ENCODE results near the gene EIF3I. TPM values are rescaled to one million over a fixed set of nuclear protein-coding genes. Genes with fewer than 3 reads are reported as not detected.
A peak's percentile ranks its signal among the peaks of the same experiment; 100 is the strongest.

Gene EIF3I
- total and polyA plus RNA-seq, 2 of the 13 experiments (the other 11 are each of a cell fraction or from before 2014, with no cell fraction given), result 210 to 223 TPM

DNA sequence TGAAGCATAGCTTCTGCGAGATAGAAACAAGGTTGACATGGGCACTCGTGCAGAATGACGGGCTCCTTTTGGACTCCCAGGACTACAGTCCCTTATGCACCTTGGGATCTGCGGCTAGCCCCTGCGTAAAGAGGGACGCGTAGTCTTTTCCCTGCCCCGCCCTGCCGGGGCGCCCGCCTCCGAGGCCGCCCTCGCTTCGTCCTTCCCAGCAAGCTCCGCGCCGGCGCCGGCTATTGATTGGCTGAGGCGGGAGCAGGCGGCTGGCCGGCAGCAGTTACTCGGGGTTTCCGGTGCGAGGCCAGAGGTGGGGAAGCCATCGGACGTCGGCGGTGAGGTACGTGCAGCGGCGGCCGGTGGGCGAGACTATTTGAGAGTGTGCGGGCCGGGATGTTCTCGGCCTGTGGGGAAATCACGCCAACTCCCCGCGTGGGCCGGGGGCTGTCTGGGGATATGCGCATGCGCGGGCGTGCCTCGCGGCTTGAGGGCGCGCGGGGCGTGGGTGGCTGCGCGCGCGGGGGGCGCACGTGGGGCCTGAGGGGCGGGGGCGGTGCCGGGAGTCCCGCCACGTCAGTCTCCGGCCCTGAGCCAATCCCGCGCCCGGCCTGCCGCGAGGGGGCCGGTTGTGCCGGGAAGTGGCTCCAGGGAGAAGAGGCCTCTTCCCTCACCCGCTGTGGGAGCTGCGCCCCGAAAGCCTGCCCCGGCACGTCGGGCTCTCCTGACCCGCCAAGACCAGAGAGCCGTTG is 42.6 kb upstream of the EIF3I start, which contains the start of gene TXLNA (continued):
- TF ChIP-seq, protein P1, sequence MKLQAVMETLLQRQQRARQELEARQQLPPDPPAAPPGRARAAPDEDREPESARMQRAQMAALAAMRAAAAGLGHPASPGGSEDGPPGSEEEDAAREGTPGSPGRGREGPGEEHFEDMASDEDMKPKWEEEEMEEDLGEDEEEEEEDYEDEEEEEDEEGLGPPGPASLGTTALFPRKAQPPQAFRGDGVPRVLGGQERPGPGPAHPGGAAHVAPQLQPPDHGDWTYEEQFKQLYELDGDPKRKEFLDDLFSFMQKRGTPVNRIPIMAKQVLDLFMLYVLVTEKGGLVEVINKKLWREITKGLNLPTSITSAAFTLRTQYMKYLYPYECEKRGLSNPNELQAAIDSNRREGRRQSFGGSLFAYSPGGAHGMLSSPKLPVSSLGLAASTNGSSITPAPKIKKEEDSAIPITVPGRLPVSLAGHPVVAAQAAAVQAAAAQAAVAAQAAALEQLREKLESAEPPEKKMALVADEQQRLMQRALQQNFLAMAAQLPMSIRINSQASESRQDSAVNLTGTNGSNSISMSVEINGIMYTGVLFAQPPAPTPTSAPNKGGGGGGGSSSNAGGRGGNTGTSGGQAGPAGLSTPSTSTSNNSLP (IDR thresholded peaks at IDR 0.05; ENCODE audit: low read depth, low read length), result no peak
- peak; percentile 85 for TF ChIP-seq SNAPC2 (CRISPR knock-in tag; IDR thresholded peaks at IDR 0.05)
- TF ChIP-seq, protein P2, sequence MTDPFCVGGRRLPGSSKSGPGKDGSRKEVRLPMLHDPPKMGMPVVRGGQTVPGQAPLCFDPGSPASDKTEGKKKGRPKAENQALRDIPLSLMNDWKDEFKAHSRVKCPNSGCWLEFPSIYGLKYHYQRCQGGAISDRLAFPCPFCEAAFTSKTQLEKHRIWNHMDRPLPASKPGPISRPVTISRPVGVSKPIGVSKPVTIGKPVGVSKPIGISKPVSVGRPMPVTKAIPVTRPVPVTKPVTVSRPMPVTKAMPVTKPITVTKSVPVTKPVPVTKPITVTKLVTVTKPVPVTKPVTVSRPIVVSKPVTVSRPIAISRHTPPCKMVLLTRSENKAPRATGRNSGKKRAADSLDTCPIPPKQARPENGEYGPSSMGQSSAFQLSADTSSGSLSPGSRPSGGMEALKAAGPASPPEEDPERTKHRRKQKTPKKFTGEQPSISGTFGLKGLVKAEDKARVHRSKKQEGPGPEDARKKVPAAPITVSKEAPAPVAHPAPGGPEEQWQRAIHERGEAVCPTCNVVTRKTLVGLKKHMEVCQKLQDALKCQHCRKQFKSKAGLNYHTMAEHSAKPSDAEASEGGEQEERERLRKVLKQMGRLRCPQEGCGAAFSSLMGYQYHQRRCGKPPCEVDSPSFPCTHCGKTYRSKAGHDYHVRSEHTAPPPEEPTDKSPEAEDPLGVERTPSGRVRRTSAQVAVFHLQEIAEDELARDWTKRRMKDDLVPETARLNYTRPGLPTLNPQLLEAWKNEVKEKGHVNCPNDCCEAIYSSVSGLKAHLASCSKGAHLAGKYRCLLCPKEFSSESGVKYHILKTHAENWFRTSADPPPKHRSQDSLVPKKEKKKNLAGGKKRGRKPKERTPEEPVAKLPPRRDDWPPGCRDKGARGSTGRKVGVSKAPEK (CRISPR knock-in tag; IDR thresholded peaks at IDR 0.05; ENCODE audit: borderline replicate concordance), result no peak
- TF ChIP-seq ZZZ3 (CRISPR knock-in tag; IDR thresholded peaks at IDR 0.05; ENCODE audit: borderline replicate concordance), result 0 out of 2 replicates have a peak, but pooled peaks have one; percentile 21
- TF ChIP-seq, protein P3, sequence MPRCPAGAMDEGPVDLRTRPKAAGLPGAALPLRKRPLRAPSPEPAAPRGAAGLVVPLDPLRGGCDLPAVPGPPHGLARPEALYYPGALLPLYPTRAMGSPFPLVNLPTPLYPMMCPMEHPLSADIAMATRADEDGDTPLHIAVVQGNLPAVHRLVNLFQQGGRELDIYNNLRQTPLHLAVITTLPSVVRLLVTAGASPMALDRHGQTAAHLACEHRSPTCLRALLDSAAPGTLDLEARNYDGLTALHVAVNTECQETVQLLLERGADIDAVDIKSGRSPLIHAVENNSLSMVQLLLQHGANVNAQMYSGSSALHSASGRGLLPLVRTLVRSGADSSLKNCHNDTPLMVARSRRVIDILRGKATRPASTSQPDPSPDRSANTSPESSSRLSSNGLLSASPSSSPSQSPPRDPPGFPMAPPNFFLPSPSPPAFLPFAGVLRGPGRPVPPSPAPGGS (CRISPR knock-in tag; IDR thresholded peaks at IDR 0.05), result peak; percentile 94; the same call in 1 of the 2 replicates
- peak; percentile 62; the same call in 1 of the 2 replicates for TF ChIP-seq PAX8 (CRISPR knock-in tag; IDR thresholded peaks at IDR 0.05; ENCODE audit: borderline replicate concordance)
- TF ChIP-seq MATR3 (CRISPR knock-in tag; IDR thresholded peaks at IDR 0.05), result no peak
- TF ChIP-seq, protein P4, sequence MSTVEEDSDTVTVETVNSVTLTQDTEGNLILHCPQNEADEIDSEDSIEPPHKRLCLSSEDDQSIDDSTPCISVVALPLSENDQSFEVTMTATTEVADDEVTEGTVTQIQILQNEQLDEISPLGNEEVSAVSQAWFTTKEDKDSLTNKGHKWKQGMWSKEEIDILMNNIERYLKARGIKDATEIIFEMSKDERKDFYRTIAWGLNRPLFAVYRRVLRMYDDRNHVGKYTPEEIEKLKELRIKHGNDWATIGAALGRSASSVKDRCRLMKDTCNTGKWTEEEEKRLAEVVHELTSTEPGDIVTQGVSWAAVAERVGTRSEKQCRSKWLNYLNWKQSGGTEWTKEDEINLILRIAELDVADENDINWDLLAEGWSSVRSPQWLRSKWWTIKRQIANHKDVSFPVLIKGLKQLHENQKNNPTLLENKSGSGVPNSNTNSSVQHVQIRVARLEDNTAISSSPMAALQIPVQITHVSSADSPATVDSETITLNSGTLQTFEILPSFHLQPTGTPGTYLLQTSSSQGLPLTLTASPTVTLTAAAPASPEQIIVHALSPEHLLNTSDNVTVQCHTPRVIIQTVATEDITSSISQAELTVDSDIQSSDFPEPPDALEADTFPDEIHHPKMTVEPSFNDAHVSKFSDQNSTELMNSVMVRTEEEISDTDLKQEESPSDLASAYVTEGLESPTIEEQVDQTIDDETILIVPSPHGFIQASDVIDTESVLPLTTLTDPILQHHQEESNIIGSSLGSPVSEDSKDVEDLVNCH (CRISPR knock-in tag; IDR thresholded peaks at IDR 0.05), result no peak
- TF ChIP-seq, protein P5, sequence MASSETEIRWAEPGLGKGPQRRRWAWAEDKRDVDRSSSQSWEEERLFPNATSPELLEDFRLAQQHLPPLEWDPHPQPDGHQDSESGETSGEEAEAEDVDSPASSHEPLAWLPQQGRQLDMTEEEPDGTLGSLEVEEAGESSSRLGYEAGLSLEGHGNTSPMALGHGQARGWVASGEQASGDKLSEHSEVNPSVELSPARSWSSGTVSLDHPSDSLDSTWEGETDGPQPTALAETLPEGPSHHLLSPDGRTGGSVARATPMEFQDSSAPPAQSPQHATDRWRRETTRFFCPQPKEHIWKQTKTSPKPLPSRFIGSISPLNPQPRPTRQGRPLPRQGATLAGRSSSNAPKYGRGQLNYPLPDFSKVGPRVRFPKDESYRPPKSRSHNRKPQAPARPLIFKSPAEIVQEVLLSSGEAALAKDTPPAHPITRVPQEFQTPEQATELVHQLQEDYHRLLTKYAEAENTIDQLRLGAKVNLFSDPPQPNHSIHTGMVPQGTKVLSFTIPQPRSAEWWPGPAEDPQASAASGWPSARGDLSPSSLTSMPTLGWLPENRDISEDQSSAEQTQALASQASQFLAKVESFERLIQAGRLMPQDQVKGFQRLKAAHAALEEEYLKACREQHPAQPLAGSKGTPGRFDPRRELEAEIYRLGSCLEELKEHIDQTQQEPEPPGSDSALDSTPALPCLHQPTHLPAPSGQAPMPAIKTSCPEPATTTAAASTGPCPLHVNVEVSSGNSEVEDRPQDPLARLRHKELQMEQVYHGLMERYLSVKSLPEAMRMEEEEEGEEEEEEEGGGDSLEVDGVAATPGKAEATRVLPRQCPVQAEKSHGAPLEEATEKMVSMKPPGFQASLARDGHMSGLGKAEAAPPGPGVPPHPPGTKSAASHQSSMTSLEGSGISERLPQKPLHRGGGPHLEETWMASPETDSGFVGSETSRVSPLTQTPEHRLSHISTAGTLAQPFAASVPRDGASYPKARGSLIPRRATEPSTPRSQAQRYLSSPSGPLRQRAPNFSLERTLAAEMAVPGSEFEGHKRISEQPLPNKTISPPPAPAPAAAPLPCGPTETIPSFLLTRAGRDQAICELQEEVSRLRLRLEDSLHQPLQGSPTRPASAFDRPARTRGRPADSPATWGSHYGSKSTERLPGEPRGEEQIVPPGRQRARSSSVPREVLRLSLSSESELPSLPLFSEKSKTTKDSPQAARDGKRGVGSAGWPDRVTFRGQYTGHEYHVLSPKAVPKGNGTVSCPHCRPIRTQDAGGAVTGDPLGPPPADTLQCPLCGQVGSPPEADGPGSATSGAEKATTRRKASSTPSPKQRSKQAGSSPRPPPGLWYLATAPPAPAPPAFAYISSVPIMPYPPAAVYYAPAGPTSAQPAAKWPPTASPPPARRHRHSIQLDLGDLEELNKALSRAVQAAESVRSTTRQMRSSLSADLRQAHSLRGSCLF (CRISPR knock-in tag; IDR thresholded peaks at IDR 0.05; ENCODE audit: borderline replicate concordance), result peak; percentile 76; the same call in 1 of the 2 replicates
- TF ChIP-seq SMAD3 (CRISPR knock-in tag; IDR thresholded peaks at IDR 0.05), result no peak
- TF ChIP-seq NFIB (CRISPR knock-in tag; IDR thresholded peaks at IDR 0.05; ENCODE audit: borderline replicate concordance), result no peak
- no peak; the same call in 1 of the 2 replicates for TF ChIP-seq ZNF3 (CRISPR knock-in tag; IDR thresholded peaks at IDR 0.05)
- no peak for TF ChIP-seq MAFK (conservative IDR thresholded peaks at IDR 0.05 in 1 of 2, IDR thresholded peaks at IDR 0.05 in 1 of 2; ENCODE audit: low read length in 2 of 2)

Measured in HepG2 (cell line).